Retinal pigment epithelial cell (primary cell): Measurements from ENCODE around the gene EEF1AKMT3.
A peak's percentile ranks its signal among the peaks of the same experiment; 100 is the strongest.

Experiments
- DNase-seq: peaks from one replicate; pipeline ENCODE4 v3.0.0-alpha.2; 2010; ENCODE audit warnings: low read depth
- H3K4me3 ChIP-seq: 2 replicates; pipeline ENCODE4 v1.5.1; 2011; ENCODE audit warnings: mild to moderate bottlenecking, low read length, control low read depth, moderate library complexity
- CTCF ChIP-seq: conservative IDR thresholded peaks from 2 replicates; pipeline ENCODE4 v1.5.1; 2011; ENCODE audit warnings: low read depth, low read length, control low read depth, inconsistent platforms

EEF1AKMT3 gene

GRCh38 chr12:57781801-57782200 lies 9.4 kb downstream of the EEF1AKMT3 start:
- TF ChIP-seq CTCF, result no peak
- no peak for DNase-seq
- no peak overlapping the region for H3K4me3 ChIP-seq

GRCh38 chr12:57782243-57782607 lies 9.8 kb downstream of the EEF1AKMT3 start:
- no peak for DNase-seq
- no peak for TF ChIP-seq CTCF
- H3K4me3 ChIP-seq, result no peak overlapping the region

- DNase-seq, result peak; percentile 77
- H3K4me3 ChIP-seq, result peak within 1 kb of the TSS; percentile 85
- TF ChIP-seq CTCF, result peak; percentile 92
These were observed 10.4 kb downstream of the EEF1AKMT3 start, which contains the start of gene TSFM for GRCh38 chr12:57782608-57783465. TSFM (plus strand) TSS chr12:57782787; CDS start chr12:57782802, 15 bp downstream.

- no peak for DNase-seq
- H3K4me3 ChIP-seq, result peak overlapping the region; percentile 85
- no peak for TF ChIP-seq CTCF
These were observed 11.0 kb downstream of the EEF1AKMT3 start for GRCh38 chr12:57783466-57783801.

- TF ChIP-seq CTCF, result no peak
- no peak overlapping the region for H3K4me3 ChIP-seq
These were observed 11.4 kb downstream of the EEF1AKMT3 start for GRCh38 chr12:57783861-57784260.

GRCh38 chr12:57793920-57794319 lies 21.5 kb downstream of the EEF1AKMT3 start:
- DNase-seq, result no peak
- no peak for TF ChIP-seq CTCF
- no peak overlapping the region for H3K4me3 ChIP-seq

More at GRCh38 chr12:57783861-57784260, 11.4 kb downstream of the EEF1AKMT3 start:
- no peak for DNase-seq

GRCh38 chr12:57795354-57795753 lies 22.9 kb downstream of the EEF1AKMT3 start:
- DNase-seq, result no peak
- TF ChIP-seq CTCF, result no peak
- H3K4me3 ChIP-seq, result no peak overlapping the region
